HepG2 (cell line): ENCODE measurements around the gene ABHD3. TPM values are rescaled to one million over a fixed set of nuclear protein-coding genes. Genes with fewer than 3 reads are reported as not detected.
A peak's percentile ranks its signal among the peaks of the same experiment; 100 is the strongest.

ENCODE experiments used
- BRD4 ChIP-seq: sonication (generic); formaldehyde crosslinking; IDR thresholded peaks from 2 replicates; pipeline ENCODE4 v1.4.0; 2020; ENCODE audit warnings: missing genetic modification reagents
- MTF2 ChIP-seq: sonication (generic); formaldehyde crosslinking; IDR thresholded peaks from 2 replicates; pipeline ENCODE4 v1.5.0; 2020; ENCODE audit warnings: missing genetic modification reagents, borderline replicate concordance
- MYNN ChIP-seq: sonication (generic); formaldehyde crosslinking; IDR thresholded peaks from 2 replicates; pipeline ENCODE4 v1.4.0; 2020; ENCODE audit warnings: mild to moderate bottlenecking, low read depth, missing genetic modification reagents
- SPEN ChIP-seq: sonication (generic); formaldehyde crosslinking; IDR thresholded peaks from 2 replicates; pipeline ENCODE4 v1.5.1; 2020; ENCODE audit warnings: low read depth, mild to moderate bottlenecking, missing genetic modification reagents
- USF2 ChIP-seq, 2 experiments: sonication (generic) in 1 of 2; formaldehyde crosslinking in 1 of 2; IDR thresholded peaks; 2 replicates each; pipeline versions ENCODE4 v1.5.1 to v1.6.1; 2011 to 2020; ENCODE audit warnings: borderline replicate concordance in 1 of 2, low read depth in 1 of 2, low read length in 1 of 2, mild to moderate bottlenecking in 1 of 2, missing genetic modification reagents in 1 of 2, moderate library complexity in 1 of 2
- ZFYVE20 ChIP-seq: sonication (generic); formaldehyde crosslinking; IDR thresholded peaks from 2 replicates; pipeline ENCODE4 v1.8.0; 2023; ENCODE audit warnings: low read depth, mild to moderate bottlenecking, moderate library complexity, missing genetic modification reagents, borderline replicate concordance
- ZKSCAN1 ChIP-seq: fragments of 150-350 bp; IDR thresholded peaks from 2 replicates; pipeline ENCODE4 v1.6.1; 2014; ENCODE audit warnings: low read length
- ZNF503 ChIP-seq: sonication (generic); formaldehyde crosslinking; IDR thresholded peaks from 2 replicates; pipeline ENCODE4 v1.4.0; 2020; ENCODE audit warnings: missing genetic modification reagents
- ZNF773 ChIP-seq: sonication (generic); formaldehyde crosslinking; IDR thresholded peaks from 2 replicates; pipeline ENCODE4 v1.4.0; 2020; ENCODE audit warnings: missing genetic modification reagents, borderline replicate concordance
- ZNF776 ChIP-seq: sonication (generic); formaldehyde crosslinking; IDR thresholded peaks from 2 replicates; pipeline ENCODE4 v1.4.0; 2020; ENCODE audit warnings: mild to moderate bottlenecking, missing genetic modification reagents
- polyA plus RNA-seq, 8 experiments: library from polyadenylated mRNA; depleted of rRNA in 3 of 8; stranded (reverse) in 7 of 8; unstranded in 1 of 8; fragments of >200 nt; fragmentation: Illumina TruSeq in 4 of 8; extraction: Trizol in 4 of 8; gene quantifications; 2 replicates each; pipeline versions ENCODE4 v1.2.1 to v1.2.3, GENCODE V29; 2011 to 2016; ENCODE audit warnings: low read depth in 4 of 8, missing spikeins in 1 of 8, mixed read lengths in 1 of 8; ENCODE audit not compliant: insufficient read depth in 1 of 8
- total RNA-seq, 5 experiments: library from RNA; depleted of rRNA; stranded (reverse); fragments of >200 nt; fragmentation: Illumina TruSeq; extraction: Trizol; gene quantifications; 2 replicates each; pipeline ENCODE4 v1.2.3, GENCODE V29; 2016; ENCODE audit warnings: low read depth in 1 of 5
- TF ChIP-seq, protein P1 (sequence below): IDR thresholded peaks from 2 replicates; pipeline ENCODE4 v1.6.1; 2016; ENCODE audit warnings: missing compliant biosample characterization, missing genetic modification reagents, borderline replicate concordance
- TF ChIP-seq, protein P2 (sequence below): sonication (generic); formaldehyde crosslinking; IDR thresholded peaks from 2 replicates; pipeline ENCODE4 v1.5.0; 2020; ENCODE audit warnings: mild to moderate bottlenecking, missing genetic modification reagents, borderline replicate concordance

The ABHD3 gene
- total and polyA plus RNA-seq, 2 of the 13 experiments (the other 11 are each of a cell fraction or from before 2014, with no cell fraction given) = 32.1 to 40.2 TPM

GRCh38 chr18:21612125-21613039 lies 92.2 kb downstream of the ABHD3 start, which contains the start of gene SNRPD1 (continued):
- TF ChIP-seq ZNF503 (CRISPR knock-in tag) (peak; percentile 84), ZFYVE20 (peak; percentile 48; the same call in 1 of the 2 replicates), BRD4 (CRISPR knock-in tag) (peak; percentile 98), ZNF773 (CRISPR knock-in tag) (no peak; the same call in 1 of the 2 replicates), MYNN (CRISPR knock-in tag) (no peak), MTF2 (CRISPR knock-in tag) (0 out of 2 replicates have a peak, but pooled peaks have one; percentile 56), SPEN (peak; percentile 98; the same call in 1 of the 2 replicates), ZNF776 (CRISPR knock-in tag) (peak; percentile 52), ZKSCAN1 (no peak), USF2 (IDR thresholded peaks at IDR 0.05; ENCODE audit: low read depth, low read length) (no peak), USF2 (CRISPR knock-in tag; IDR thresholded peaks at IDR 0.05; ENCODE audit: borderline replicate concordance) (peak; percentile 45; the same call in 1 of the 2 replicates)
- TF ChIP-seq, protein P1, sequence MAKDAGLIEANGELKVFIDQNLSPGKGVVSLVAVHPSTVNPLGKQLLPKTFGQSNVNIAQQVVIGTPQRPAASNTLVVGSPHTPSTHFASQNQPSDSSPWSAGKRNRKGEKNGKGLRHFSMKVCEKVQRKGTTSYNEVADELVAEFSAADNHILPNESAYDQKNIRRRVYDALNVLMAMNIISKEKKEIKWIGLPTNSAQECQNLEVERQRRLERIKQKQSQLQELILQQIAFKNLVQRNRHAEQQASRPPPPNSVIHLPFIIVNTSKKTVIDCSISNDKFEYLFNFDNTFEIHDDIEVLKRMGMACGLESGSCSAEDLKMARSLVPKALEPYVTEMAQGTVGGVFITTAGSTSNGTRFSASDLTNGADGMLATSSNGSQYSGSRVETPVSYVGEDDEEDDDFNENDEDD = peak; percentile 96
- TF ChIP-seq, protein P2, sequence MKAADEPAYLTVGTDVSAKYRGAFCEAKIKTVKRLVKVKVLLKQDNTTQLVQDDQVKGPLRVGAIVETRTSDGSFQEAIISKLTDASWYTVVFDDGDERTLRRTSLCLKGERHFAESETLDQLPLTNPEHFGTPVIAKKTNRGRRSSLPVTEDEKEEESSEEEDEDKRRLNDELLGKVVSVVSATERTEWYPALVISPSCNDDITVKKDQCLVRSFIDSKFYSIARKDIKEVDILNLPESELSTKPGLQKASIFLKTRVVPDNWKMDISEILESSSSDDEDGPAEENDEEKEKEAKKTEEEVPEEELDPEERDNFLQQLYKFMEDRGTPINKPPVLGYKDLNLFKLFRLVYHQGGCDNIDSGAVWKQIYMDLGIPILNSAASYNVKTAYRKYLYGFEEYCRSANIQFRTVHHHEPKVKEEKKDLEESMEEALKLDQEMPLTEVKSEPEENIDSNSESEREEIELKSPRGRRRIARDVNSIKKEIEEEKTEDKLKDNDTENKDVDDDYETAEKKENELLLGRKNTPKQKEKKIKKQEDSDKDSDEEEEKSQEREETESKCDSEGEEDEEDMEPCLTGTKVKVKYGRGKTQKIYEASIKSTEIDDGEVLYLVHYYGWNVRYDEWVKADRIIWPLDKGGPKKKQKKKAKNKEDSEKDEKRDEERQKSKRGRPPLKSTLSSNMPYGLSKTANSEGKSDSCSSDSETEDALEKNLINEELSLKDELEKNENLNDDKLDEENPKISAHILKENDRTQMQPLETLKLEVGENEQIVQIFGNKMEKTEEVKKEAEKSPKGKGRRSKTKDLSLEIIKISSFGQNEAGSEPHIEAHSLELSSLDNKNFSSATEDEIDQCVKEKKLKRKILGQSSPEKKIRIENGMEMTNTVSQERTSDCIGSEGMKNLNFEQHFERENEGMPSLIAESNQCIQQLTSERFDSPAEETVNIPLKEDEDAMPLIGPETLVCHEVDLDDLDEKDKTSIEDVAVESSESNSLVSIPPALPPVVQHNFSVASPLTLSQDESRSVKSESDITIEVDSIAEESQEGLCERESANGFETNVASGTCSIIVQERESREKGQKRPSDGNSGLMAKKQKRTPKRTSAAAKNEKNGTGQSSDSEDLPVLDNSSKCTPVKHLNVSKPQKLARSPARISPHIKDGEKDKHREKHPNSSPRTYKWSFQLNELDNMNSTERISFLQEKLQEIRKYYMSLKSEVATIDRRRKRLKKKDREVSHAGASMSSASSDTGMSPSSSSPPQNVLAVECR (CRISPR knock-in tag) = peak; percentile 98
